Measurements from ENCODE around the gene TMEM82. TPM values are rescaled to one million over a fixed set of nuclear protein-coding genes. Genes with fewer than 3 reads are reported as not detected.

TMEM82 gene
- total and polyA plus RNA-seq, 2 experiments from 2014 or later: 0.42 TPM; not detected in 1

DNA sequence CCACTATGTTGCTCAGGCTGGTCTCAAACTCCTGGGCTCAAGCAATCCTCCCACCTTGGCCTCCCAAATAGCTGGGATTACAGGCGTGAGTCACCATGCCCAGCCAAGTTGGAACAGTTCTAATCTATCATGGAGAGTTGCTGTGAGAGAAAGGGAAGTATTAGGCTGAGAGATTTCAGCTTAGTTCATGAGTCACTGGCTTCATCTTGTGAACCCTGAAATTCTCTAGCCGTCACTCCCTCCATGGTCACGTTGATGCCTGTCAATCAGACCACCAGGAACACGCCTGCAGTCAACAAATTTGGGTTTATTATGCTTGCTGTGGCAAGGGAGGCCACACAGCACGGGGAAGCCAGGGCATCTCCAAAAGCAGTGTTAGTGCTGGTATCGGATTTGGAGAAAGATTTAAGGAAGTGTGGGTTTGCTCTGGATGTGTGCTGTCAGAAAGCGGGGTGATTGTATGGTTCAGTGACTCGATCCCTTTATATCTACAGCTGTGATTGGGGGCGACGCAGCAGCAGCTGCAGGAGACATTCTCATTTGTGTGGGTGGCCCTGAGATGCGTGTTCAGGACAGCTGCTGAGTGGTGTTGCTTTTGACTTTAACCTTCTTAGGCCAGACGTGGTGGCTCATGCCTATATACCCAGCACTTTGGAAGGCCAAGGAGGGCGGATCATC, 46.5 kb downstream of the TMEM82 start (continued):
- TF ChIP-seq STAT1 (IDR thresholded peaks at IDR 0.05; ENCODE audit: unreplicated experiment) (no peak), CTCF (conservative IDR thresholded peaks at IDR 0.05; ENCODE audit: low read depth in 2 of 2) (no peak), CREB1 (CRISPR knock-in tag; IDR thresholded peaks at IDR 0.05; ENCODE audit: low read depth) (no peak), EZH2phosphoT487 (IDR thresholded peaks at IDR 0.05; ENCODE audit: unreplicated experiment) (no peak), ZNF331 (CRISPR knock-in tag; IDR thresholded peaks at IDR 0.05; ENCODE audit: low read depth) (no peak)

- Mint-ChIP-seq H3K4me1 (peaks cover 22% of the 10 kb centered on the region), H3K27me3 (ENCODE audit: insufficient read depth, low read depth, poor library complexity) (peaks cover 6% of the 10 kb centered on the region), H3K9me3 (no peaks in the 10 kb centered on the region; the same call in 2 of the 3 replicates), H3K27ac (no peak overlapping the region), H3K36me3 (ENCODE audit: low read depth) (no peaks in the 10 kb centered on the region), H3K4me3 (no peak overlapping the region)
- H3K4me2 ChIP-seq: no peak overlapping the region
- ATAC-seq (no peak), DNase-seq (ENCODE audit: low spot score) (no peak)
- H3K4me3 ChIP-seq: no peak overlapping the region
- no peaks in the 10 kb centered on the region for H3K79me2 ChIP-seq (replicated peaks; ENCODE audit: insufficient read depth)
- no peaks in the 10 kb centered on the region for H4K20me1 ChIP-seq (replicated peaks; ENCODE audit: insufficient read depth)
- H3K36me3 ChIP-seq (ENCODE audit: insufficient read depth): no peaks in the 10 kb centered on the region
- H3K27ac ChIP-seq (ENCODE audit: low read depth): no peak overlapping the region
- H3K27me3 ChIP-seq (ENCODE audit: insufficient read depth): no peaks in the 10 kb centered on the region
- TF ChIP-seq ZNF114 (CRISPR knock-in tag; IDR thresholded peaks at IDR 0.05) (no peak), CTCF (conservative IDR thresholded peaks at IDR 0.05; ENCODE audit: low read depth in 2 of 2) (no peak), EZH2phosphoT487 (IDR thresholded peaks at IDR 0.05; ENCODE audit: unreplicated experiment) (no peak), NANOG (IDR thresholded peaks at IDR 0.05; ENCODE audit: borderline replicate concordance) (no peak)
- H3K9me2 ChIP-seq (ENCODE audit: insufficient read depth): no peaks in the 10 kb centered on the region
- H2AFZ ChIP-seq: no peak overlapping the region
- H3F3A ChIP-seq (replicated peaks; ENCODE audit: low read depth): no peaks in the 10 kb centered on the region
- H3K4me1 ChIP-seq (ENCODE audit: insufficient read depth): peaks cover 15% of the 10 kb centered on the region; the same call in 1 of the 2 replicates
Observed at GRCh38 chr1:15796086-15796462, 53.8 kb downstream of the TMEM82 start.

Other genes with a start within 250 kb of the TMEM82 start
- gene CASP9, start 218.3 kb upstream of the TMEM82 start, total RNA-seq (2014; rRNA removed; shearing (Covaris generic)): 25.0 and 26.1 TPM in 2 replicates
- 7.7 and 9.2 TPM in 2 replicates for gene CASP9, start 218.3 kb upstream of the TMEM82 start, polyA plus RNA-seq (2016; fragmentation: Nextera tagmentation; extraction: Ambion mirVana)
- gene DNAJC16, start 215.7 kb upstream of the TMEM82 start, total RNA-seq (2014; rRNA removed; shearing (Covaris generic)): 18.0 and 20.9 TPM in 2 replicates
- gene DNAJC16, start 215.7 kb upstream of the TMEM82 start, polyA plus RNA-seq (2016; fragmentation: Nextera tagmentation; extraction: Ambion mirVana): 6.3 and 7.2 TPM in 2 replicates
- gene AGMAT, start 157.4 kb upstream of the TMEM82 start, total RNA-seq (2014; rRNA removed; shearing (Covaris generic)): 3.8 and 7.4 TPM in 2 replicates
- 1.8 and 2.3 TPM in 2 replicates for gene AGMAT, start 157.4 kb upstream of the TMEM82 start, polyA plus RNA-seq (2016; fragmentation: Nextera tagmentation; extraction: Ambion mirVana)
- gene DDI2, start 125.0 kb upstream of the TMEM82 start, total RNA-seq (2014; rRNA removed; shearing (Covaris generic)): 34.8 and 43.3 TPM in 2 replicates
- gene DDI2, start 125.0 kb upstream of the TMEM82 start, polyA plus RNA-seq (2016; fragmentation: Nextera tagmentation; extraction: Ambion mirVana): 6.7 and 8.0 TPM in 2 replicates
- 36.6 and 40.0 TPM in 2 replicates for gene PLEKHM2, start 58.2 kb upstream of the TMEM82 start, total RNA-seq (2014; rRNA removed; shearing (Covaris generic))
- 11.2 and 12.8 TPM in 2 replicates for gene PLEKHM2, start 58.2 kb upstream of the TMEM82 start, polyA plus RNA-seq (2016; fragmentation: Nextera tagmentation; extraction: Ambion mirVana)
- gene SLC25A34, start 6.2 kb upstream of the TMEM82 start, total RNA-seq (2014; rRNA removed; shearing (Covaris generic)): 0.27 and 3.5 TPM in 2 replicates
- gene SLC25A34, start 6.2 kb upstream of the TMEM82 start, polyA plus RNA-seq (2016; fragmentation: Nextera tagmentation; extraction: Ambion mirVana): 0.11 and 0.16 TPM in 2 replicates
- 69.1 and 81.7 TPM in 2 replicates for gene FBLIM1, start 16.3 kb downstream of the TMEM82 start, total RNA-seq (2014; rRNA removed; shearing (Covaris generic))
- gene FBLIM1, start 16.3 kb downstream of the TMEM82 start, polyA plus RNA-seq (2016; fragmentation: Nextera tagmentation; extraction: Ambion mirVana): 40.2 and 41.7 TPM in 2 replicates
- gene UQCRHL, start 65.2 kb downstream of the TMEM82 start, total RNA-seq (2014; rRNA removed; shearing (Covaris generic)): 2.3 and 3.9 TPM in 2 replicates
- 3.0 and 3.6 TPM in 2 replicates for gene UQCRHL, start 65.2 kb downstream of the TMEM82 start, polyA plus RNA-seq (2016; fragmentation: Nextera tagmentation; extraction: Ambion mirVana)
- gene SPEN, start 105.2 kb downstream of the TMEM82 start, total RNA-seq (2014; rRNA removed; shearing (Covaris generic)): 28.5 and 43.6 TPM in 2 replicates
- 11.4 and 14.9 TPM in 2 replicates for gene SPEN, start 105.2 kb downstream of the TMEM82 start, polyA plus RNA-seq (2016; fragmentation: Nextera tagmentation; extraction: Ambion mirVana)
- gene ZBTB17, start 233.6 kb downstream of the TMEM82 start, total RNA-seq (2014; rRNA removed; shearing (Covaris generic)): 21.6 and 26.6 TPM in 2 replicates
- 21.9 and 22.5 TPM in 2 replicates for gene ZBTB17, start 233.6 kb downstream of the TMEM82 start, polyA plus RNA-seq (2016; fragmentation: Nextera tagmentation; extraction: Ambion mirVana)

All from GM23338 (cell line).